HG03108 (cell line): Measurements from ENCODE around the gene NMS.
"Not testable (repeated sequence)": the region's sequence is repeated elsewhere in the genome, so short reads cannot be mapped to it uniquely, and the experiment has no call there.

Experiments used
- ATAC-seq: cut with Tn5 transposase; IDR thresholded peaks from one replicate; pipeline ENCODE4 v1.9.1; 2021; ENCODE audit warnings: moderate library complexity; ENCODE audit not compliant: unreplicated experiment

Gene NMS, protein sequence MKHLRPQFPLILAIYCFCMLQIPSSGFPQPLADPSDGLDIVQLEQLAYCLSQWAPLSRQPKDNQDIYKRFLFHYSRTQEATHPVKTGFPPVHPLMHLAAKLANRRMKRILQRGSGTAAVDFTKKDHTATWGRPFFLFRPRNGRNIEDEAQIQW

DNA sequence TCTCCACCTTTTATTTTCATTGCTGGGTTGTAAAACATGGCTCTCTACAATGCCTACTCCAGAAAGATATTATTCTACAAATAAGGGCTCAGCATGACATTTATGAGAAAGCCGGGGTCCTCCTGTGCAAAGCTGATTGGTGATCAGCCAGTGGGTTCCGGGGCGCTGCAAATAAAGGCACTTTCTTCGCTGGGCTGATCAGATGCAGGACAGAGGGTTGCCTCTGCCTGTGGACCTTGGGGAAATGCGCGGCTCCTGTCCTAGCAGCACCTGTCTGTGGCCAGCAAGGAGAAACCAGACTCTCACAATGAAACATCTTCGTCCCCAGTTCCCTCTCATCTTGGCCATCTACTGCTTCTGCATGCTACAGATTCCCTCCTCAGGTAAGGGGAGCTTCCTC, at the start of gene NMS:
Gene NMS (plus strand): TSS at position 301 of the 400 bp plus-strand sequence. CDS start 7 bp downstream, at position 308.
- no peak for ATAC-seq

DNA sequence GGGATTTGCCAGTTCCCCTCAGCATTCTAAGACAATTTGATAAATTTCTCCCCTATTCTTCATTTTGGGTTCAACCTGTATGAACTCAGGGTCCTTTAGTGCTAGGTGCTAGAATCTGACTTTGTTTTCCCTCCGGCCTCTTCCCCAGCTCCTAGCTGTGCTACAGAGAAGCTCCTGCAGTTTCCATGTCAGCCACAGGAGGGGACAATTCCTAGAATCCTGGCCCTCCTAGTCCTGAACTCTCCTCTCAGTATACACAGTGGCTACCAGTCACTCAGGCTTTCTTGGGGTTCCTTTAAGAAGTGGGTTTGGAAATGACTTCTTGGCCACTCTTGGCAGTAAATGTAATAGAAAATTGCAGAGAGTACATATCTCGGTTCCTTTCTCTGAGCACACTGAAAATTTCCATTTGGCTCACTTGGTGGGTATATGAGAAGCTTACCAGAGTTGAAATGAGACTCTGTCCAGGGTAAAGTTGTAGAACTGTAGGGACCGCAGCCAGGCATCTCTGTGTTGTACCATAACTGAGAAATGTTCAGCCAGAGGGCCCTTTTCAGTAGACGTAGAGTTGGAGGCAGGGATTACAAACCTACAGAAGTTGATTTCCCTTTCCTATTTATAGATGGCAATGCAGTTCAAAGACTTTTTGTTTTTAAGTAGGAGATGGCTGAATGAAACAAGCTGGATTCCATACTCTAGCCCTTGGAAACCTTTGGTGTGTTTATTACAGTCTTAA, 47.8 kb upstream of the NMS start:
- ATAC-seq, result no peak

DNA sequence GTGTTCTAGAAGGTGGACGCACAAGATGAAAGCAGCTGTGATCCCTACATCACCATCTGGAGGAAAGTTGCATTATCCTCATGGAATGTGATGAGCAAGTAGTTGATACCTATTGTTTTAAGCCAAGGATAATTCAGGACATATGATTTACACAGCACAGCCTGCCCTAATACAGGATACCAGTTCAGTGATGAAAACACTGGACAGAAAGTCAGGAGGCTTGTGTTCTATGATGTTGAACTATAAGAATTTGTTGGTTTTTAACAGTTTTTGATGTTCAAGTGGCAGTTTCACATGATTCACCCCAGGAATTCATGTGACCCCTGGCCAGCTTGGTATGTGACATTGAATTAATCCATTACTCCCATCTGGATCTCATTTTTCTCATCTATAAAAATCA, 46.7 kb upstream of the NMS start:
- no peak for ATAC-seq

DNA sequence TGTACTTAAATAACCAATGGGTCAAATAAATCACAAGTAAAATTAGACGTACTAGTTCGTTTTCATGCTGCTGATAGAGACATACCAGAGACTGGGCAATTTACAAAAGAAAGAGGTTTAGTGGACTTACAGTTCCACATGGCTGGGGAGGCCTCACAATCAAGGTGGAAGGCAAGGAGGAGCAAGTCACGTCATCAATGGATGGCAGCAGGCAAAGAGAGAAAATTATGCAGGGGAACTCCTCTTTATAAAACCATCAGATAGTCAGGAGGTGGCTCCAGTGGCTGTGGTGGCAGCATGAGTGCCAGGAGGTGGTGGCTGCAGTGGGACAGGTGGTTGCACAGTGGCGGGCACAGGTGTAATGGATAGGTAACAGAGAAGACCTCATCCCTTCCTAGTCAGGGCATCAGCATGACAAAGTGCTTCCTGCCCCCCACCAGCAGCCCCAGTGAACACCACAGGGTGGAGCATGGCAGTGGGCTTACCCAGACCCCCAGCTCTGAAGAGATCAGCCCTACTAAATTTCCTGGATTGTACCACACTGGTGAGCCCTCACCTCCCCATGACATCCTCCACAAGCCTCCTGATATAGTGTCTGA, 45.9 kb upstream of the NMS start:
- ATAC-seq, result no peak

DNA sequence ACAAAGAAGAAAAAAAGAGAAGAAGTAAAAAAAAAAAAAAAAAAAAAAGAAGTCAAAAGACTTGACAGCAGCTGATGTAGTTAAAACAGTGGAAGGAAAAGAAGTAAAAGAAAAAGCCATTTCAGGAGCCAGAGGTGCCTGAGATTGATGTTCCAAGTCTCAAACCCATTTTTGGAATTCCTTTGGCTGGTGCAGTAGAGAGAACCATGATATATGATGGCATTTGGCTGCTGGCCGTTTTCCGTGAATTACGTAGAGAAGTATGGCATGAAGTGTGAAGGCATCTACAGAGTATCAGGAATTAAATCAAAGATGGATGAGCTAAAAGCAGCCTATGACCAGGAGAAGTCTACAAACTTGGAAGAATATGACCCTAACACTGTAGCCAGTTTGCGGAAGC, 45.2 kb upstream of the NMS start:
- no peak for ATAC-seq

DNA sequence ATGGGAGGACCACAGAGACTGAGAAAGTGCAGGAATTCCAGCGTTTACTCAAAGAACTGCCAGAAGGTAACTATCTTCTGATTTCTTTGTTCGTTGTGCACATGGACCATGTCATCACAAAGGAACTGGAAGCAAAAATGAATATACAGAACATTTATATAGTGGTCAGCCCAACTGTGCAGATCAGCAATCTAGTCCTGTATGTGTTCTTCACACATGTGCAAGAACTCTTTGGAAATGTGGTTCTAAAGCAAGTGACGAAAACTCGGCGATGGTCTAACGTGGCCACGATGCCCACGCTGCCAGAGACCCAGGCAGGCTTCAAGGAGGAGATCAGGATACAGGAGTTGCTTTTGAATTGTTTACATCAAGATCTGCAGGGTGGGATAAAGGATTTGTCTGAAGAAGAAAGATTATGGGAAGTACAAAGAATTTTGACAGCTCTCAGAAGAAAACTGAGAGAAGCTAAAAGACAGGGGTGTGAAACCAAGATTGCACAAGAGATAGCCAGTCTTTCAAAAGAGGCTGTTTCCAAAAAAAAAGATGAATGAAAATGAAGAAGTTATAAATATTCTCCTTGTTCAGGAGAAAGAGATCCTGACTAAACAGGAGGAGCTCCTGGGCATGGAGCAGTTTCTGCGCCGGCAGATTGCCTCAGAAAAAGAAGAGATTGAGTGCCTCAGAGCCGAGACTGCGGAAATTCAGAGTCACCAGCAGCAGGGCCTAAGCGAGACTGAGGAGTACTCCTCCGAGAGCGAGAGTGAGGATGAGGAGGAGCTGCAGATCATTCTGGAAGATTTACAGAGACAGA, 44.5 kb upstream of the NMS start:
- no peak for ATAC-seq

DNA sequence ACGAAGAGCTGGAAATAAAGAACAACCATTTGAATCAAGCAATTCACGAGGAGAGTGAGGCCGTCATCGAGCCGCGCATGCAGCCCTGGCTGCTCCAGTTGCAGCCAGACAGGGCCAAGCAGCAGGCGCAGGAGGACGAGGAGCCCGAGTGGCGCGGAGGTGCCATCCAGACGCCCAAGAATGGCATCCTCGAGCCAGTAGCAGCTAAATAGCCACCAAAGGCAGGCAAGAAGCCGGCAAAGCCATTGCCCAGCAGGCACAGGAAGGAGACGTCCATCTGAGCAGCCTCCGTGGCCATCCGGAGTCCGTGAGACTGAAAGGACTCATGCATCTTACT, 43.9 kb upstream of the NMS start:
- no peak for ATAC-seq

DNA sequence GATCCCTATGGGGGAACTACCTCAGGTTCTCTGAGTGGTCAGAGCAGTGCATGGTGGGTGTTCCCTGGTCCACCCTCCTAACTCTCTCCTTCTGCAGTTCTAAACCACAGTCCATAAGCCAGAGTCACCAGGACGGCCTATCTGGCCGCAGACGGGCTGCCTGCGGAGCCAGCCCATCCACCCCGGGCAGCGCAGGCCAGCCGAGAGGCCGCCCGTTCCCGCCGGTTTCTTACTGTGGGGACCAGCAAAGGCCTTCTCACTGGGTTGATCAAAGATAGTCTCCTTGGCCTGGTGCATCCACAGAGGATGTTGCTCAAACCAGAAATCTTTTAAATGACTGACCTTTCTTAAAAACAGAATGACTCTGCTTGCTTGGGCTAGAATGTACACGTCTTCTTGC, 43.2 kb upstream of the NMS start:
- ATAC-seq, result no peak

DNA sequence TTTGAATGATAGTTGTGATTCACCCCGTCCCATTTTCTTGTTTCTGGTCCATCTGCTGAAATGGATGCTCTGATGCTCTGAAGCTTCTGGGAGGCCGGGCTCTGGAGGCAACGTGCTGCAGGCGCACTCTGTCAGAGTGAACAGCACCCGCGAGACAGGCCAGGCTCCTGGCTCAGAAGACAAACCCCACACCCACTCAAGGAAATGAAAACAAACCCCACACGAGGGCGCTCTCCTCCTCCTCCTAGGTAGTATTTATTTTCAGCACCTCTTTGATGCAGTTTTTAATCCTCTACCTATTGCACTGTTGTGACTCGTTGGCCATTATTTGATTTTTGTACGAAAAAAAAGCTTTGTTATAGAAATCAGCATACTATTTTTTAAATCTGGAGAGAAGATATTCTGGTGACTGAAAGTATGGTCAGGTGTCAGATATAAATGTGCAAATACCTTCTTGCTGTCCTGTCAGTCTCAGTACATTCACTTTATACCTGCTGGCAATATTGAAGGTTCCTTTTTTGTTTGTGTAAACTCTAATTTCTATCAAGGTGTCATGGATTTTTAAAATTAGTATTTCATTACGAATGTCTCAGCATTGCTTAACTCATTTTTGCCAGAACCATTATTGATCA, 42.5 kb upstream of the NMS start:
- ATAC-seq, result no peak

DNA sequence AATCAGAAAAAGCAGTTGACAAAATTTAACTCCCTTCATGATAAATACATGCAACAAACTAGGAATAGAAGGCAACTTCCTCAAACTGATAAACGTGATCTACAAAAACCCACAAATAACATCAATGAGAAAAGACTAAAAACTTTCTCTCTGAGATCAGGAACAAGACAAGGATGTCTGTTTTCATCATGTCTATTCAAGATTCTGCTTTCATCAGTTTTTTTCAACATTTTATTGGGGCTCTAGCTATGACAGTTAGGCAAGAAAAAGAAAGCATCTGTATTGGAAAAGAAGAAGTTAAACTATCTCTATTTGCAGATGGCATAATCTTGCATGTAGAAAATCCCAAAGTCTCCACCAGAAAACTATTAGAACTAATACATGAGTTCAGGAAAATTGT, 40.6 kb upstream of the NMS start:
- no peak for ATAC-seq

DNA sequence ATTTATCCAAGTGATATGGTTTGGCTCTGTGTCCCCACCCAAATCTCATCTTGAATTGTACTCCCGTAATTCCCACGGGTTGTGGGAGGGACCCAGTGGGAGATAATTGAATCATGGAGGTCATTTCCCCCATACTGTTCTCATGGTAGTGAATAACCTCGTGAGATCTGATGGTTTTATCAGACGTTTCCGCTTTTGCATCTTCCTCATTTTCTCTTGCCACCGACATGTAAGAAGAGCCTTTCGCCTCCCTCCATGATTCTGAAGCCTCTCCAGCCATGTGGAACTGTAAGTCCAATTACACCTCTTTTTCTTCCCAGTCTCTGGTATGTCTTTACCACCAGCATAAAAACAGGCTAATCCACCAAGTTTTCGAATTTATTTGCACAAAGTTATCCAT, 32.5 kb upstream of the NMS start:
- no peak for ATAC-seq

DNA sequence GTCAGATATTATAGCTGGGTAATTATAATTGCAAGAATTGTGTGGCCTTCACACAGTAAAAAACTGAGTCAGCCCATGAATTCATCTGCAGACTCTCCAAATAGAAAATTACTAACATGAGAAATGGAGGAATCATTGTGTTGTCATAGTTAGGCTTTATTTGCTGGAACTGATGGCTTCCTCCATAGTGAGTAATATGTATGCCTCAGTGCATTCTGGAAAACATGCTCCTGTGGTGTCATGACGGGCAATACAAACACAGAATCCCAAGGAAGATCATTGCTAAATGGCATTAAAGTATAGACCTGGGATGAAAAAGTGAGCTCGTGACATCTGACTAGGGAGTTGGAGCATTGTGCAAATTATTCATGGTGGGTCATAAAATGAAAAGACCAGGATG, 23.6 kb upstream of the NMS start:
- ATAC-seq, result no peak

DNA sequence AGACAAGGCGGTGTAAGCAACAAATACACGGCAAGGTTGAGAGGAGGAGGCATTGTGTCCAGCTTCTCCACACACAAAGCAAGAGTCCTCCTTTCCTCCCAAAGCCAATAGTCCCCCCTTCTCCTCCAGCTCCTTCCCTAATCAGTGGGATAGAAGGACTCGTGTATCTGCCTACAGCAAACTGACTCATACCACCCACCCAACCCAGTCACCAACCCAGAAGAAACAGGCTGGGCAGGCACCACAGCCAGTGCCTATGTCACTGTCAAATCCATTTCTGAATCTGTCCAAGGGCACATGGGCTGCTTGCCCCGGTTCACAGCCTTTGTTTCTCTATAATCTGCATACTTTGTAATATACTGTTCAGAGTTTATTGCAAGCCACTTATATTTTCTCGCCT, 19.2 kb upstream of the NMS start:
- no peak for ATAC-seq

DNA sequence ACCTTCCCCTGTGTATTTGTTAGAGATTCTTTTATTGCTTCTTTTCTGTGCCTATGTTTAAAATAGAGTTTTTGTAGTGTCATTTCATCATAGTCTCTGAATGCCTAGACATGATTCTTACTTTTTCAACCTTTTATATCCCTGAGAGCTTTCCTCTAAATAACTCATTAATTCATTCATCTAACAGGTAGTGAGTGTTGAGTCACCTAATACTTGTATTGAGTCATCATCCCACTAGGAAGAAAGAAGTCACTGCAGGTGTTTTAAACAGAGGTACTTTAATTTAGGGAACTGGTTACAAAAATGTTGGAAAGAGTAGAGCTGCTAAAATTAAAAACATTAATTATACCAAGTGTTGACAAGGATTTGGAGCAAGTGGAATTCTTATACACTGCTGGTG, 18.5 kb upstream of the NMS start:
- ATAC-seq, result no peak

DNA sequence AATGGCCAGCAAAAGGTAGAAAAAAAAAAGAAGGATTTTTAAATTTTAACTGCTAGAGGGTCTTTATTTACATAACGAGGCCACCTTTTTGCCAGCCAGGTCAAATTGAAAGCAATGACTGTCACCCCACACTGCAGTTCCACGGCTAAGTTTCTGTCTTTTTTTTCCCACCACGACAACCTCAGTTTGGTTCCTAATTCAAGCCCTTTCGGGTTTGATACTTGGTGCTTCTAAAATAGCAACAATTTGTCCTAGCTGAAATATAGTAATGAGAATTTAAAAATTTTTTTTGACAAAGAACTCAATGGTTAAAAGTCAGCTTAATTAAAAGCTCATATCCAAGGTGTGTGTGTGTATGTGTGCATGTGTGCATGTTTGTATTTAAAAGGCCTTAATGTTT, 16.4 kb upstream of the NMS start:
- ATAC-seq, result no peak

DNA sequence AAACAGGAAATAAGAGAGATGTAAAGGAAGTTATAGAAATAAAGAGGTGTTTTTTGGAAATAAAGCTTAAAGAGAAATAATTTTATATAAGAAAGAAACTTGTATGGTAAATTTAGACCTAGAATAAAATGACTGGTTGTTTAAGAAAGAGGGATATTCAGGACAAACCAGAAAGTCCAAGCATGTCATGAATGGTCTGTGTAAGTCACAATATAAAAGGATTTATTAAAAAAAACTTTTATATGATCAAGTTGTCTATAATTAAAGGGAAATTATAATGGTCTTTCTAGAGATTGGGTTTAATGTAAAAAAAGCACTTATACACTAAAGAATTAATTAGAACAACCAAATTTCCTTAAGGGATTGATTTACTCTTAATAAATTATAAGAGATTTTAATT, 13.9 kb upstream of the NMS start:
- ATAC-seq, result not testable (repeated sequence)

DNA sequence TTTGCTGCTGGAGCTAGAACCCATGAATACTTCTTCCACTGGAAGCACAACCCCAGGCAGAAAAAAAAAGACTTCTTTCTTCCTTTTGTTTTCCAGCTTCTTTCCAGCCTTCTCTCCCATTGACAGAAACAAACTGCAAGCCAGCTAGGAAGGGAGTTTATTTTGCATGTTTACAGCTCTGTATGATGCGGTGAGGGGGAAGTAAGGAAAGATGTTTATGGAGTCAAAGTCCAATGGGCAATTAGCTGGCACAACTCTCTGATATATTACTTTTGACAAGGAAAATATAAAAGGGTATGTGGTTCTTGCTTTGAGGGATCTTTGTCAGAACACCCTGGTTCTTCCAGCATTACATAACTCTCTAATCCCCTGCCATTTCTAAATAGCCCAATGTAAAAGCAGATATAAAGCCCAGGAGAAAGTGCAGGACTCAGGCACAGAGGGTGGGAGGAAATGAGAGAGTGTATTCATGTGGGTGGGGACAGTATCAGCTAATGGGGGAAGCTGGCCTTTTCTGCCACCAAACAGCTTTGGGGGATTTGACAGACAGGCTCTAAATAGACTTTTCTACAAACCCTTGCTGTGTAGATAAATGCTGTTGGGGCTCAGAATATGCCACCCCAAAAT, 9.3 kb upstream of the NMS start:
- no peak for ATAC-seq

DNA sequence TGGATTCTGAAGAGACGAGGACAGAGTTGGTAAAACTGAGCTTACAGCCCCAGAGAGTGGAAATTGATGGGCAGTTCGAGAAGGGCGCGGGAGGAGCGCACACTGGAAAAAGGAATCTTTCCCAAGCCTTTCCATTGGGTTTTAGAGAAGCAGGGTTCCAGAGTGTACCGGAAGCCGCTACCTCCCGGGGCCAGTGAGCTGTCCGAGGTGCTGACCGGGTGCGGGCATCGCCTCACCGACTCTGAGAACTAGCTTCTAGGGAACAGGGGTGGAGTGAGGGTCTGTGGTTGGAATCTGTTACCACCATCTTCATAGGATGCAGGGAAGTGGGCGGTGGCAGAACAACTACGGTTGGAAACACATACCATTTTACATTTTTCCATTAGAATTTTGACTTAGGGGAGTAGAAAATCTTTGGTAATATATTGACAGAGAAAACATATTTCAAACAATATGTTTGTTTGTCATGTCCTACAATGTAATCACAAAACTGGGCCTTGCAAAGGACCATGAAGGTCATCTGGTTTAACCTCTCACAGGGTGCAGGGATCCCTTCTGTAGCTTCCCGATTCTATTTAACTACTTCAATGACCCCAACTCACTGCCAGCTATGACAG, 724 bp downstream of the NMS start:
- no peak for ATAC-seq

DNA sequence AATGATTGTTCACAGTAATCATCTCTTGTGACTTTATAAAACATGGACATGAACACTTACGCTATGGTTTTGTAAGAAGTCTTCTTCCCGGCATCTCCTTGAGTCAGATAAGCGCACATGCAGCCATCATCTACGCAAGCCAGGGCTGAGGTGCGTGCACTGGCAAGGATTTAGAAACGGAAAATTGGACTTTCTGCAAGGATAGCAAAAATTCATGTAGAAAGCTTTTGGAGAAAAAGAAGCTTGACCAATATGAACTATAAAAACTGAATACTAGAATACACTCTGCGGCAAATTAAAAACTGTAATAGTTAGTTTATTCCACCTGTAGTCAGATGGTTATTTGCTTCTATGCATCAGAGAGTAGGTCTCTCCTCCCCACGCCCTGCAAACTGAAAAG, 6.3 kb downstream of the NMS start:
- no peak for ATAC-seq

DNA sequence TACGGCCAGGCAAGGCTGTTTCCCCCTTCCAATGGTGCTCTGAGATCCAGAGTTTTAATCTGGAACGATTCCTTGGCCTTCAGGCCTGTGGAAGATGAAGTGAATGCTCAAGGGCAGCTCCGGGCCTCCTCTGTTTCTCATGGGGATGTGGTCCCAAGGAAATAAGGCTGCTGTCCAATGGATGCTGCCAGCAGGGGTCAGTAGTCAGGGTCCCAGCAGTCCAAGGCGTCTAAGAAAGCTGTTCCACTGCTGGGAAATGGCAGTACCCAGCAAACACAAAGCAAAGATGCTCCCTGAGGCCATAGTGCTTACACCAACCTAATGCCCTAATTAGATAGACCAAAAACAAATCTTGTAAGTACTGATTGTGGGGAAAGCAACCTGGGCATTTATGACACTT, 12.5 kb downstream of the NMS start:
- ATAC-seq, result no peak

DNA sequence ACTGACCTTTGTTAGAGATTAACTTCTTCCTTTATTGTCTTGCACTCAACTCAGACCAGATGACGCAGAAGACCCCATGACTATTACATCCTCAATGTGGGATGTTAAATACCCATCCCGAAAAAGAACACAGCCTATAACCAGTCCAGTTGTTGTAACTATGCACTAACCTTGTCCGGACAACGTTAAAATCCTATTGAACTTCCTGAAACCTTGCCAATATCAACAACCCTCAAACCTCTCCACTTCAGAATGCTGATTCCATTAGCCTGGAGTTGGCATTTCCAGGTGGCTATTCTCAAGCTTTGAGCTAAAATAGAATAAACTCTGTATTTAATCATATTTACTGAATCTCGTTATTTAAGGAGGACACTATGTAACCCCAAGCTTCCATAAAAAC, 13.6 kb downstream of the NMS start:
- ATAC-seq, result no peak
